ENCODE measurements around the gene KRTAP19-2. TPM values are rescaled to one million over a fixed set of nuclear protein-coding genes. Genes with fewer than 3 reads are reported as not detected.

The KRTAP19-2 gene
- total and polyA plus RNA-seq, 4 donors: not detected

DNA sequence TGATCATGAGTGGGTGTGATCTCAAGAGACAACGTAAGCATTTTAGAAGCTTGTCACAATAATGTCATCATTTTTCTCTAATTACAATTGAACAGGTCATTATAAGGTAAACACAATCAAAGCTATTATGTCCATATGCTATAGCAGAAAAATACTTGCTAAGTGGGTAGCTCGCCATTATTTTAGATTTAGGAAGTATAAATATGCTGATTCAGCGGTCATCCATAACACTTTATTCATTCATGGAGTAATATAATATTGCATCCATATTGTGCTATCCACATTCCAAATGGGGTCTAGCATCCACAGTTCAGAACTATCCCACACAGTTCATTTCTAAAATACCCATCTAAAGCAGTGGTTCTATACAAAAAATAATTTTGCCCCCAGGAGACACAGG is 38.7 kb downstream of the KRTAP19-2 start:
- Histone ChIP-seq H3K27ac (ENCODE audit: low read depth in 1 of 2, low read length in 2 of 2) (no peak overlapping the region), H3K9me3 (ENCODE audit: control insufficient read depth in 4 of 4, low read length in 3 of 4) (no peaks in the 10 kb centered on the region), H3K4me1 (ENCODE audit: control insufficient read depth in 4 of 4, insufficient read depth in 4 of 4, low read length in 3 of 4) (no peaks in the 10 kb centered on the region), H3K4me3 (ENCODE audit: low read depth in 1 of 3, low read length in 3 of 3) (no peak overlapping the region), H3K36me3 (ENCODE audit: control insufficient read depth in 4 of 4, insufficient read depth in 3 of 4, low read depth in 1 of 4, low read length in 3 of 4) (no peaks in the 10 kb centered on the region), H3K9ac (ENCODE audit: low read depth in 1 of 2, low read length in 2 of 2) (no peak overlapping the region), H3K27me3 (ENCODE audit: control insufficient read depth in 4 of 4, insufficient read depth in 4 of 4, low read length in 3 of 4) (no peaks in the 10 kb centered on the region)
- WGBS: 82% methylated on average over 3 of the region's 3 CpGs
- TF ChIP-seq HNF4G (IDR thresholded peaks at IDR 0.05) (no peak), ZBTB33 (IDR thresholded peaks at IDR 0.05) (no peak), GABPA (IDR thresholded peaks at IDR 0.05 in 1 of 2, conservative IDR thresholded peaks at IDR 0.05 in 1 of 2) (no peak), FOXA2 (IDR thresholded peaks at IDR 0.05) (no peak), SP1 (IDR thresholded peaks at IDR 0.05) (no peak), HNF4A (conservative IDR thresholded peaks at IDR 0.05) (no peak), JUND (IDR thresholded peaks at IDR 0.05) (no peak), TAF1 (conservative IDR thresholded peaks at IDR 0.05) (no peak), YY1 (IDR thresholded peaks at IDR 0.05) (no peak), RAD21 (IDR thresholded peaks at IDR 0.05) (no peak), FOXA1 (IDR thresholded peaks at IDR 0.05) (no peak), MAX (IDR thresholded peaks at IDR 0.05) (no peak), NR2F2 (IDR thresholded peaks at IDR 0.05) (no peak), RXRA (IDR thresholded peaks at IDR 0.05) (no peak)
- TF ChIP-seq, protein P1, sequence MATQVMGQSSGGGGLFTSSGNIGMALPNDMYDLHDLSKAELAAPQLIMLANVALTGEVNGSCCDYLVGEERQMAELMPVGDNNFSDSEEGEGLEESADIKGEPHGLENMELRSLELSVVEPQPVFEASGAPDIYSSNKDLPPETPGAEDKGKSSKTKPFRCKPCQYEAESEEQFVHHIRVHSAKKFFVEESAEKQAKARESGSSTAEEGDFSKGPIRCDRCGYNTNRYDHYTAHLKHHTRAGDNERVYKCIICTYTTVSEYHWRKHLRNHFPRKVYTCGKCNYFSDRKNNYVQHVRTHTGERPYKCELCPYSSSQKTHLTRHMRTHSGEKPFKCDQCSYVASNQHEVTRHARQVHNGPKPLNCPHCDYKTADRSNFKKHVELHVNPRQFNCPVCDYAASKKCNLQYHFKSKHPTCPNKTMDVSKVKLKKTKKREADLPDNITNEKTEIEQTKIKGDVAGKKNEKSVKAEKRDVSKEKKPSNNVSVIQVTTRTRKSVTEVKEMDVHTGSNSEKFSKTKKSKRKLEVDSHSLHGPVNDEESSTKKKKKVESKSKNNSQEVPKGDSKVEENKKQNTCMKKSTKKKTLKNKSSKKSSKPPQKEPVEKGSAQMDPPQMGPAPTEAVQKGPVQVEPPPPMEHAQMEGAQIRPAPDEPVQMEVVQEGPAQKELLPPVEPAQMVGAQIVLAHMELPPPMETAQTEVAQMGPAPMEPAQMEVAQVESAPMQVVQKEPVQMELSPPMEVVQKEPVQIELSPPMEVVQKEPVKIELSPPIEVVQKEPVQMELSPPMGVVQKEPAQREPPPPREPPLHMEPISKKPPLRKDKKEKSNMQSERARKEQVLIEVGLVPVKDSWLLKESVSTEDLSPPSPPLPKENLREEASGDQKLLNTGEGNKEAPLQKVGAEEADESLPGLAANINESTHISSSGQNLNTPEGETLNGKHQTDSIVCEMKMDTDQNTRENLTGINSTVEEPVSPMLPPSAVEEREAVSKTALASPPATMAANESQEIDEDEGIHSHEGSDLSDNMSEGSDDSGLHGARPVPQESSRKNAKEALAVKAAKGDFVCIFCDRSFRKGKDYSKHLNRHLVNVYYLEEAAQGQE (IDR thresholded peaks at IDR 0.05): no peak
- TF ChIP-seq, protein P2, sequence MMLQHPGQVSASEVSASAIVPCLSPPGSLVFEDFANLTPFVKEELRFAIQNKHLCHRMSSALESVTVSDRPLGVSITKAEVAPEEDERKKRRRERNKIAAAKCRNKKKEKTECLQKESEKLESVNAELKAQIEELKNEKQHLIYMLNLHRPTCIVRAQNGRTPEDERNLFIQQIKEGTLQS (IDR thresholded peaks at IDR 0.05): no peak
- TF ChIP-seq, protein P3, sequence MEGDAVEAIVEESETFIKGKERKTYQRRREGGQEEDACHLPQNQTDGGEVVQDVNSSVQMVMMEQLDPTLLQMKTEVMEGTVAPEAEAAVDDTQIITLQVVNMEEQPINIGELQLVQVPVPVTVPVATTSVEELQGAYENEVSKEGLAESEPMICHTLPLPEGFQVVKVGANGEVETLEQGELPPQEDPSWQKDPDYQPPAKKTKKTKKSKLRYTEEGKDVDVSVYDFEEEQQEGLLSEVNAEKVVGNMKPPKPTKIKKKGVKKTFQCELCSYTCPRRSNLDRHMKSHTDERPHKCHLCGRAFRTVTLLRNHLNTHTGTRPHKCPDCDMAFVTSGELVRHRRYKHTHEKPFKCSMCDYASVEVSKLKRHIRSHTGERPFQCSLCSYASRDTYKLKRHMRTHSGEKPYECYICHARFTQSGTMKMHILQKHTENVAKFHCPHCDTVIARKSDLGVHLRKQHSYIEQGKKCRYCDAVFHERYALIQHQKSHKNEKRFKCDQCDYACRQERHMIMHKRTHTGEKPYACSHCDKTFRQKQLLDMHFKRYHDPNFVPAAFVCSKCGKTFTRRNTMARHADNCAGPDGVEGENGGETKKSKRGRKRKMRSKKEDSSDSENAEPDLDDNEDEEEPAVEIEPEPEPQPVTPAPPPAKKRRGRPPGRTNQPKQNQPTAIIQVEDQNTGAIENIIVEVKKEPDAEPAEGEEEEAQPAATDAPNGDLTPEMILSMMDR (IDR thresholded peaks at IDR 0.05; ENCODE audit: low read depth, low read length, missing input control): no peak
- no peak for DNase-seq (ENCODE audit: low spot score)

DNA sequence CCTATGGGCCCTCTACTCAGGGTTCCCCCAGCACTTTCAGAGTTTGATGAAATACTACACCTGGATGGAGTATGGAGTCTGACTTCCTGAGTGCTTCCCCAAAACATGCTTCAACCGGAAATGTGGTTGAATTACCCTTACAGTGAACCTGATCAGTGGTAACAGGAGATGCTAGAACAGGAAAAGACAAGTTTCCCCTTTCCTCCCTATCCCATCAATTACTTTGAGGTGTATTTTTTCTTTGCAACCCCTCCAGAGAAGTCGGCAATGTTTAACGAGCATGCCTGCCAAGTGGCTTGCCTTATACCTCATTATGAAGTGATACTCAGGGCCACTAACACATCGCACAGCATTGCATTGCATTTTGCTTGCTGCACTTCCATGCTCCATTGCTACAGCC is 40.2 kb downstream of the KRTAP19-2 start:
- Histone ChIP-seq H3K4me3 (ENCODE audit: low read depth in 1 of 3, low read length in 3 of 3) (no peak overlapping the region), H3K4me1 (ENCODE audit: control insufficient read depth in 4 of 4, insufficient read depth in 4 of 4, low read length in 3 of 4) (no peaks in the 10 kb centered on the region), H3K36me3 (ENCODE audit: control insufficient read depth in 4 of 4, insufficient read depth in 3 of 4, low read depth in 1 of 4, low read length in 3 of 4) (no peaks in the 10 kb centered on the region), H3K9me3 (ENCODE audit: control insufficient read depth in 4 of 4, low read length in 3 of 4) (no peaks in the 10 kb centered on the region), H3K9ac (ENCODE audit: low read depth in 1 of 2, low read length in 2 of 2) (no peak overlapping the region), H3K27ac (ENCODE audit: low read depth in 1 of 2, low read length in 2 of 2) (no peak overlapping the region), H3K27me3 (ENCODE audit: control insufficient read depth in 4 of 4, insufficient read depth in 4 of 4, low read length in 3 of 4) (no peaks in the 10 kb centered on the region)
- DNase-seq (ENCODE audit: low spot score): no peak
- 61% methylated on average over 4 of the region's 4 CpGs for WGBS
- TF ChIP-seq GABPA (IDR thresholded peaks at IDR 0.05 in 1 of 2, conservative IDR thresholded peaks at IDR 0.05 in 1 of 2) (no peak), YY1 (IDR thresholded peaks at IDR 0.05) (no peak), RXRA (IDR thresholded peaks at IDR 0.05) (no peak), RAD21 (IDR thresholded peaks at IDR 0.05) (no peak), FOXA1 (IDR thresholded peaks at IDR 0.05) (no peak), HNF4A (conservative IDR thresholded peaks at IDR 0.05) (no peak), MAX (IDR thresholded peaks at IDR 0.05) (no peak), JUND (IDR thresholded peaks at IDR 0.05) (no peak), EGR1 (IDR thresholded peaks at IDR 0.05; ENCODE audit: low read depth in 2 of 2) (no peak), SP1 (IDR thresholded peaks at IDR 0.05) (no peak), TAF1 (conservative IDR thresholded peaks at IDR 0.05) (no peak), HNF4G (IDR thresholded peaks at IDR 0.05) (no peak), FOXA2 (IDR thresholded peaks at IDR 0.05) (no peak)
- TF ChIP-seq, protein P1 (IDR thresholded peaks at IDR 0.05): no peak
- TF ChIP-seq, protein P2 (IDR thresholded peaks at IDR 0.05): no peak

All from liver (tissue), 9 donors.